H1 (cell line): Measurements from ENCODE around the gene SERTAD2. TPM values are rescaled to one million over a fixed set of nuclear protein-coding genes. Genes with fewer than 3 reads are reported as not detected.

ENCODE experiments used
- BACH1 ChIP-seq: IDR thresholded peaks from 2 replicates; pipeline ENCODE4 v1.6.1; 2012; ENCODE audit warnings: low read length, improper control_type of control experiment
- CTBP2 ChIP-seq: IDR thresholded peaks from 2 replicates; pipeline ENCODE4 v1.7.0; 2011; ENCODE audit warnings: borderline replicate concordance, mild to moderate bottlenecking, moderate library complexity, mixed read lengths, low read length; ENCODE audit not compliant: insufficient read depth, insufficient read length
- polyA plus RNA-seq, 7 experiments: library from polyadenylated mRNA; depleted of rRNA in 3 of 7; stranded (reverse) in 5 of 7; unstranded in 2 of 7; fragments of >200 nt in 5 of 7; fragments of 200-250 nt in 2 of 7; gene quantifications; 1 replicate in 5 of 7; 2 replicates in 1 of 7; 4 replicates in 1 of 7; pipeline versions ENCODE4 v1.2.1 to v1.2.3, GENCODE V29; 2011 to 2013; ENCODE audit warnings: missing spikeins in 2 of 7, mixed read lengths in 2 of 7
- total RNA-seq: library from RNA; stranded (reverse); fragmentation: NEBNext Ultra II Directional; extraction: Animal tissue kit (Norgen Biotek cat#: 25700); gene quantifications from 2 replicates; pipeline ENCODE4 v1.2.1, GENCODE V29; 2021

SERTAD2 gene
- total and polyA plus RNA-seq, 2 of the 8 experiments (the other 6 are each of a cell fraction or from before 2014, with no cell fraction given): 2.9 to 4.5 TPM

DNA sequence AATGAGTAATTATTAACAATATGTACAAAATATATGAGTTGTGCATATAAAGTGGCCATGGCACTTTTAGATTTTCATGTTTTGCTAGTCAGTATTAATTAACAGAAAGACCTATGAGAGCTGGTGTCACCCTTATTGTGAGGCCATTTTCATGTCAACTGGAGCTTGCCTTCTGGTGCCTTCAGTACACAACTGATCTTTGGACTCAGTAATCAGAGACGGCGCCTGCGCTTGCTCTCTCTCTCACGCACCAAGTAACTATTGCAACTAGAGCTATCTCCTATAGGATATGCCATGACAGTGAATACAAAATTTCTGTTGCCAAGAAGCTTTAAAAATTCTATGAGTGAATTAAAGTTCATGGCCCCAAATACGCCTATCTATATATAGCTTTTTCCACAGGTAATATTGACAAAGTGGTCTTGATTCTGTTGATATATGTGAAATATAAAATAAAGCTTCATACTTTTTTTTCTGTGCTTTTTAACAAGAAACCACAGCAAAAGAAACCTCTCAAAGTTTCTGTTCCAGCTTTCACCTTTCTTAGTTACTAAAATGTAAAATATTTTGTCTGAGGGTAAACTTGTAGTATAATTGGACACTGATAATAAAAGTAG is 2.9 kb downstream of the SERTAD2 start (continued):
- no peak for TF ChIP-seq BACH1
- TF ChIP-seq CTBP2: no peak
